ENCODE results near the gene RBP2. TPM values are rescaled to one million over a fixed set of nuclear protein-coding genes. Genes with fewer than 3 reads are reported as not detected.

RBP2 gene
- polyA plus RNA-seq, 2 of the 4 experiments (the other 2 are of a cell fraction) = not detected

DNA sequence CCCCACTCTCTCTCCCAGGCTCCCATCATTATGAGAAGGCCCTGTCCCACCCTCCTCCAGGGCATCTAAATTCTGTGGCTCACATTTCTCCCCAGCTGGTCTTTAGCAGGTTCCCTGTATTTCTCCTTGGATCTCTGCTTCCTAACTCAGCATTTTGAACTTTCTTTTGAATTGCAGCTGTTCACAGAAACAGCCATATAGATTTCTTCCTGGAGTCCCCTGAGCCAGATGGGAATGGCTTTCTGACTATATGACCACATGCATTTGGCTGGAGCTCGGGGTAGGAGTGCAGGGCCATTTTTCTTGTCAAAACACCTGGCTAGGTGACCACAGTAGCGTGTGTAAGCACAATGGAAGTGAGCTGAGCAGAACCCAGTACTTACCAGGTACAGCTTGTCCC lies 22.0 kb downstream of the RBP2 start:
- no peak for ATAC-seq
- FAIRE-seq = no peak
- no peak overlapping the region for H3K4me2 ChIP-seq
- ChIA-PET POLR2A (no interaction called here), CTCF (interaction anchor here (1.2 kb wide), 1 partner anchor 27 kb away, joined by 3 read pairs; no protein-coding TSS in a partner anchor)
- H3K4me3 ChIP-seq = no peak overlapping the region
- no peaks in the 10 kb centered on the region for H3K9me3 ChIP-seq
- no peak for DNase-seq (ENCODE audit: low read depth in 1 of 2, low spot score in 1 of 2)
- TF ChIP-seq ZNF302 (CRISPR knock-in tag; IDR thresholded peaks at IDR 0.05) (no peak), BHLHE40 (IDR thresholded peaks at IDR 0.05; ENCODE audit: low read depth, low read length) (no peak), HOXB5 (CRISPR knock-in tag; IDR thresholded peaks at IDR 0.05) (no peak), RARB (CRISPR knock-in tag; IDR thresholded peaks at IDR 0.05) (no peak), JUNB (IDR thresholded peaks at IDR 0.05) (no peak), NR3C1 (IDR thresholded peaks at IDR 0.05) (no peak), EP300 (IDR thresholded peaks at IDR 0.05) (no peak), KDM1A (IDR thresholded peaks at IDR 0.05; ENCODE audit: low read depth) (no peak), KDM5A (IDR thresholded peaks at IDR 0.05) (no peak), USF2 (IDR thresholded peaks at IDR 0.05) (no peak), ESRRA (IDR thresholded peaks at IDR 0.05; ENCODE audit: borderline replicate concordance, low read length) (no peak), RNF2 (IDR thresholded peaks at IDR 0.05; ENCODE audit: borderline replicate concordance, low read depth) (no peak), MAFK (IDR thresholded peaks at IDR 0.05; ENCODE audit: partially characterized antibody) (no peak)
- TF ChIP-seq, protein P1, sequence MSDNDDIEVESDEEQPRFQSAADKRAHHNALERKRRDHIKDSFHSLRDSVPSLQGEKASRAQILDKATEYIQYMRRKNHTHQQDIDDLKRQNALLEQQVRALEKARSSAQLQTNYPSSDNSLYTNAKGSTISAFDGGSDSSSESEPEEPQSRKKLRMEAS (IDR thresholded peaks at IDR 0.05) = no peak
- TF ChIP-seq, protein P2, sequence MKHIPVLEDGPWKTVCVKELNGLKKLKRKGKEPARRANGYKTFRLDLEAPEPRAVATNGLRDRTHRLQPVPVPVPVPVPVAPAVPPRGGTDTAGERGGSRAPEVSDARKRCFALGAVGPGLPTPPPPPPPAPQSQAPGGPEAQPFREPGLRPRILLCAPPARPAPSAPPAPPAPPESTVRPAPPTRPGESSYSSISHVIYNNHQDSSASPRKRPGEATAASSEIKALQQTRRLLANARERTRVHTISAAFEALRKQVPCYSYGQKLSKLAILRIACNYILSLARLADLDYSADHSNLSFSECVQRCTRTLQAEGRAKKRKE (CRISPR knock-in tag; IDR thresholded peaks at IDR 0.05; ENCODE audit: low read depth) = no peak
- no peaks in the 10 kb centered on the region for H3K4me1 ChIP-seq
- H3K27ac ChIP-seq = no peak overlapping the region
- 33% methylated on average over 2 of the region's 2 CpGs for WGBS (ENCODE audit: missing lambda C conversion rate)

- no peak overlapping the region for H3K4me2 ChIP-seq
- no peak for FAIRE-seq
- no peak for ATAC-seq
- H3K27ac ChIP-seq = no peak overlapping the region
- DNase-seq (ENCODE audit: low read depth in 1 of 2, low spot score in 1 of 2) = no peak
- TF ChIP-seq, protein P3, sequence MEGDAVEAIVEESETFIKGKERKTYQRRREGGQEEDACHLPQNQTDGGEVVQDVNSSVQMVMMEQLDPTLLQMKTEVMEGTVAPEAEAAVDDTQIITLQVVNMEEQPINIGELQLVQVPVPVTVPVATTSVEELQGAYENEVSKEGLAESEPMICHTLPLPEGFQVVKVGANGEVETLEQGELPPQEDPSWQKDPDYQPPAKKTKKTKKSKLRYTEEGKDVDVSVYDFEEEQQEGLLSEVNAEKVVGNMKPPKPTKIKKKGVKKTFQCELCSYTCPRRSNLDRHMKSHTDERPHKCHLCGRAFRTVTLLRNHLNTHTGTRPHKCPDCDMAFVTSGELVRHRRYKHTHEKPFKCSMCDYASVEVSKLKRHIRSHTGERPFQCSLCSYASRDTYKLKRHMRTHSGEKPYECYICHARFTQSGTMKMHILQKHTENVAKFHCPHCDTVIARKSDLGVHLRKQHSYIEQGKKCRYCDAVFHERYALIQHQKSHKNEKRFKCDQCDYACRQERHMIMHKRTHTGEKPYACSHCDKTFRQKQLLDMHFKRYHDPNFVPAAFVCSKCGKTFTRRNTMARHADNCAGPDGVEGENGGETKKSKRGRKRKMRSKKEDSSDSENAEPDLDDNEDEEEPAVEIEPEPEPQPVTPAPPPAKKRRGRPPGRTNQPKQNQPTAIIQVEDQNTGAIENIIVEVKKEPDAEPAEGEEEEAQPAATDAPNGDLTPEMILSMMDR (IDR thresholded peaks at IDR 0.05) = no peak
- TF ChIP-seq CBX2 (IDR thresholded peaks at IDR 0.05; ENCODE audit: borderline replicate concordance, low read depth) (no peak), GATA3 (IDR thresholded peaks at IDR 0.05; ENCODE audit: borderline replicate concordance) (no peak), ZNF302 (CRISPR knock-in tag; IDR thresholded peaks at IDR 0.05) (no peak), BHLHE40 (IDR thresholded peaks at IDR 0.05; ENCODE audit: low read depth, low read length) (no peak), MYC (IDR thresholded peaks at IDR 0.05; ENCODE audit: borderline replicate concordance, low read length) (no peak), HOXA7 (CRISPR knock-in tag; IDR thresholded peaks at IDR 0.05) (no peak), PBX3 (IDR thresholded peaks at IDR 0.05) (no peak), EP300 (IDR thresholded peaks at IDR 0.05) (no peak), CHD4 (IDR thresholded peaks at IDR 0.05; ENCODE audit: borderline replicate concordance) (no peak)
- ChIA-PET POLR2A (no interaction called here), CTCF (no interaction called here)
- H3K4me3 ChIP-seq = no peak overlapping the region
- H3K9me3 ChIP-seq = no peaks in the 10 kb centered on the region
- H3K4me1 ChIP-seq = no peaks in the 10 kb centered on the region
Measured at GRCh38 chr3:139450159-139450558, 26.2 kb downstream of the RBP2 start.
